Esophagus (tissue), 2 donors: ENCODE data around the gene MRM3. TPM values are rescaled to one million over a fixed set of nuclear protein-coding genes. Genes with fewer than 3 reads are reported as not detected.
A peak's percentile ranks its signal among the peaks of the same experiment; 100 is the strongest.

Source experiments
- H3K27ac ChIP-seq, 2 donors: one replicate each; pipeline ENCODE4 v1.5.1; 2013; ENCODE audit warnings: low read depth in 2 of 2, mild to moderate bottlenecking in 2 of 2, inconsistent platforms in 1 of 2, low read length in 1 of 2, moderate library complexity in 1 of 2
- H3K27me3 ChIP-seq, 2 donors: one replicate each; pipeline ENCODE4 v1.6.1; 2013; ENCODE audit warnings: low read length in 2 of 2, control low read depth in 1 of 2, mild to moderate bottlenecking in 1 of 2; ENCODE audit not compliant: insufficient read depth in 2 of 2, control insufficient read depth in 1 of 2
- H3K36me3 ChIP-seq, 2 donors: one replicate each; pipeline ENCODE4 v1.6.1; 2013; ENCODE audit warnings: low read length in 1 of 2; ENCODE audit not compliant: control insufficient read depth in 2 of 2, insufficient read depth in 2 of 2
- H3K4me1 ChIP-seq, 2 donors: one replicate each; pipeline ENCODE4 v1.6.1; 2013; ENCODE audit warnings: low read length in 1 of 2; ENCODE audit not compliant: control insufficient read depth in 2 of 2, insufficient read depth in 2 of 2
- H3K4me3 ChIP-seq, 2 donors: one replicate each; pipeline ENCODE4 v1.5.1; 2013; ENCODE audit warnings: low read length in 2 of 2, mild to moderate bottlenecking in 2 of 2, low read depth in 1 of 2, moderate library complexity in 1 of 2
- H3K9me3 ChIP-seq, 2 donors: one replicate each; pipeline ENCODE4 v1.6.1; 2013; ENCODE audit warnings: mild to moderate bottlenecking in 2 of 2, low read depth in 1 of 2, low read length in 1 of 2, moderate library complexity in 1 of 2; ENCODE audit not compliant: control insufficient read depth in 2 of 2, insufficient read depth in 1 of 2
- WGBS, 2 donors: extraction: QIAGEN DNeasy Blood & Tissue Kit; methylation state at CpG; one replicate each; pipeline ENCODE4 v1.1.7; 2013; 5-methylcytosine and 5-hydroxymethylcytosine counted together
- polyA plus RNA-seq, 2 donors: library from polyadenylated mRNA; stranded (reverse); fragments of 200-250 nt; gene quantifications; one replicate each; pipeline ENCODE4 v1.2.3, GENCODE V29; 2013
- donor health status: healthy with polysubstance abuse.
- donor health status: Bipolar disorder and iron deficiency.

MRM3 gene
- 10 to 100 TPM in 1 of 2 donors, 1 to 10 TPM in 1; 7.6 to 14.6 TPM for polyA plus RNA-seq

- H3K9me3 ChIP-seq, result no peaks in the 10 kb centered on the region
- 0% methylated on average over 87 of the region's 87 CpGs for WGBS, 2 donors
- H3K27me3 ChIP-seq, result no peaks in the 10 kb centered on the region
- peaks cover 0 to 6% of the 10 kb centered on the region in 2 donors for H3K4me1 ChIP-seq
- H3K4me3 ChIP-seq, result peak within 1 kb of the TSS; percentile 76 to 100
- H3K27ac ChIP-seq, result peak within 1 kb of the TSS; percentile 88 to 97
- peaks cover 2 to 7% of the 10 kb centered on the region in 2 donors for H3K36me3 ChIP-seq
Observed at GRCh38 chr17:781805-782731, at the start of gene MRM3, which contains the start of gene GLOD4. MRM3 (plus strand) TSS chr17:782353; CDS start chr17:782379, 26 bp downstream. GLOD4 (minus strand) TSS chr17:782280; CDS start chr17:782255, 25 bp downstream.

GRCh38 chr17:732902-733720 is 49.0 kb upstream of the MRM3 start:
- H3K27me3 ChIP-seq, result no peaks in the 10 kb centered on the region
- H3K4me1 ChIP-seq, result peaks cover 0 to 7% of the 10 kb centered on the region in 2 donors
- H3K4me3 ChIP-seq, result peak overlapping the region; percentile 74 to 76
- H3K36me3 ChIP-seq, result peaks cover 0 to 3% of the 10 kb centered on the region in 2 donors
- H3K27ac ChIP-seq, result peak overlapping the region; percentile 81 to 90
- 5 to 6% methylated on average over 57 of the region's 57 CpGs for WGBS, 2 donors
- no peaks in the 10 kb centered on the region for H3K9me3 ChIP-seq

- H3K9me3 ChIP-seq, result no peaks in the 10 kb centered on the region
- peaks cover 0 to 3% of the 10 kb centered on the region in 2 donors for H3K36me3 ChIP-seq
- H3K4me1 ChIP-seq, result peaks cover 0 to 7% of the 10 kb centered on the region in 2 donors
- no peaks in the 10 kb centered on the region for H3K27me3 ChIP-seq
- H3K4me3 ChIP-seq, result peak overlapping the region in 1 of 2 donors; percentile 74
- 62% methylated on average over 10 of the region's 10 CpGs for WGBS, 2 donors
- peak overlapping the region in 1 of 2 donors; percentile 90 for H3K27ac ChIP-seq
Observed at GRCh38 chr17:733743-734142, 48.4 kb upstream of the MRM3 start.

- Histone ChIP-seq H3K36me3 (peaks cover 14 to 19% of the 10 kb centered on the region in 2 donors), H3K27me3 (no peaks in the 10 kb centered on the region), H3K9me3 (no peaks in the 10 kb centered on the region), H3K27ac (no peak overlapping the region), H3K4me1 (peaks cover 0 to 7% of the 10 kb centered on the region in 2 donors), H3K4me3 (no peak overlapping the region)
- 71 to 86% methylated on average over 13 of the region's 13 CpGs for WGBS, 2 donors
Observed at GRCh38 chr17:737561-738113, 44.5 kb upstream of the MRM3 start.

GRCh38 chr17:740240-741017 is 41.7 kb upstream of the MRM3 start:
- Histone ChIP-seq H3K27me3 (no peaks in the 10 kb centered on the region), H3K4me3 (no peak overlapping the region), H3K27ac (no peak overlapping the region), H3K9me3 (no peaks in the 10 kb centered on the region), H3K4me1 (no peaks in the 10 kb centered on the region), H3K36me3 (peaks cover 20 to 31% of the 10 kb centered on the region in 2 donors)
- WGBS, 2 donors, result 76 to 80% methylated on average over 18 of the region's 18 CpGs

- Histone ChIP-seq H3K4me1 (no peaks in the 10 kb centered on the region), H3K9me3 (no peaks in the 10 kb centered on the region), H3K36me3 (peaks cover 31 to 47% of the 10 kb centered on the region in 2 donors), H3K27me3 (no peaks in the 10 kb centered on the region), H3K4me3 (no peak overlapping the region), H3K27ac (no peak overlapping the region)
- 84 to 86% methylated on average over 11 of the region's 11 CpGs for WGBS, 2 donors
Observed at GRCh38 chr17:742147-742793, 39.9 kb upstream of the MRM3 start.

- Histone ChIP-seq H3K4me1 (no peaks in the 10 kb centered on the region), H3K9me3 (no peaks in the 10 kb centered on the region), H3K27ac (no peak overlapping the region), H3K27me3 (no peaks in the 10 kb centered on the region), H3K36me3 (peaks cover 35 to 50% of the 10 kb centered on the region in 2 donors), H3K4me3 (no peak overlapping the region)
- 94 to 95% methylated on average over 4 of the region's 4 CpGs for WGBS, 2 donors
Observed at GRCh38 chr17:743139-743538, 39.0 kb upstream of the MRM3 start.

- no peak overlapping the region for H3K4me3 ChIP-seq
- no peak overlapping the region for H3K27ac ChIP-seq
- H3K9me3 ChIP-seq, result no peaks in the 10 kb centered on the region
- no peaks in the 10 kb centered on the region for H3K27me3 ChIP-seq
- 80 to 84% methylated on average over 9 of the region's 9 CpGs for WGBS, 2 donors
- peaks cover 35 to 50% of the 10 kb centered on the region in 2 donors for H3K36me3 ChIP-seq
- no peaks in the 10 kb centered on the region for H3K4me1 ChIP-seq
Observed at GRCh38 chr17:744937-745336, 37.2 kb upstream of the MRM3 start.
